HTR-8/SVneo (cell line): Measurements from ENCODE around the gene XPO6.
"Not testable (repeated sequence)": the region's sequence is repeated elsewhere in the genome, so short reads cannot be mapped to it uniquely, and the experiment has no call there.

Source experiments
- DNase-seq: peaks from one replicate; pipeline ENCODE4 v3.0.0; 2011; ENCODE audit warnings: low spot score, mixed read lengths; ENCODE audit not compliant: insufficient read length
- FAIRE-seq: peaks from 2 replicates; lab custom pipeline; 2011; peaks lifted over from hg19 to GRCh38; lab: Jason Lieb, UNC

The XPO6 gene

GRCh38 chr16:28211758-28212531, at the start of gene XPO6:
Gene XPO6, minus strand, starts transcription at chr16:28211965. Its CDS starts 597 bp downstream, at chr16:28211368.
- peak; percentile 77 for DNase-seq
- FAIRE-seq, result no peak

GRCh38 chr16:28260193-28260592, 48.4 kb upstream of the XPO6 start:
- DNase-seq, result no peak

GRCh38 chr16:28259781-28260150, 48.0 kb upstream of the XPO6 start:
- no peak for FAIRE-seq
- DNase-seq, result no peak

More at GRCh38 chr16:28260193-28260592, 48.4 kb upstream of the XPO6 start:
- FAIRE-seq, result peak; percentile 23

- DNase-seq (no peak), FAIRE-seq (no peak)
Measured at GRCh38 chr16:28259091-28259780, 47.5 kb upstream of the XPO6 start.

- no peak for FAIRE-seq
- no peak for DNase-seq
Measured at GRCh38 chr16:28258567-28258966, 46.8 kb upstream of the XPO6 start.

- DNase-seq (no peak), FAIRE-seq (no peak)
Measured at GRCh38 chr16:28257256-28257655, 45.5 kb upstream of the XPO6 start.

- DNase-seq (no peak), FAIRE-seq (no peak)
Measured at GRCh38 chr16:28255838-28256237, 44.1 kb upstream of the XPO6 start.

- FAIRE-seq, result no peak
- DNase-seq, result no peak
Measured at GRCh38 chr16:28254158-28254557, 42.4 kb upstream of the XPO6 start.

GRCh38 chr16:28250999-28251398, 39.2 kb upstream of the XPO6 start:
- FAIRE-seq, result no peak

GRCh38 chr16:28249483-28249882, 37.7 kb upstream of the XPO6 start:
- DNase-seq, FAIRE-seq: not testable (repeated sequence)

More at GRCh38 chr16:28250999-28251398, 39.2 kb upstream of the XPO6 start:
- no peak for DNase-seq

GRCh38 chr16:28241924-28242323, 30.2 kb upstream of the XPO6 start:
- FAIRE-seq, result no peak
- no peak for DNase-seq

GRCh38 chr16:28237754-28238357, 26.1 kb upstream of the XPO6 start:
- no peak for DNase-seq
- FAIRE-seq, result no peak

- FAIRE-seq, result no peak
- no peak for DNase-seq
Measured at GRCh38 chr16:28231763-28232162, 20.0 kb upstream of the XPO6 start.

GRCh38 chr16:28223909-28224308, 12.1 kb upstream of the XPO6 start:
- not testable (repeated sequence) for FAIRE-seq, DNase-seq

- not testable (repeated sequence) for DNase-seq, FAIRE-seq
Measured at GRCh38 chr16:28219777-28220176, 8.0 kb upstream of the XPO6 start.

- FAIRE-seq (no peak), DNase-seq (no peak)
Measured at GRCh38 chr16:28219282-28219681, 7.5 kb upstream of the XPO6 start.

- FAIRE-seq, result no peak
- DNase-seq, result peak; percentile 62
Measured at GRCh38 chr16:28218109-28218508, 6.3 kb upstream of the XPO6 start.

- DNase-seq, result no peak
- no peak for FAIRE-seq
Measured at GRCh38 chr16:28217326-28217725, 5.6 kb upstream of the XPO6 start.

GRCh38 chr16:28213396-28213795, 1.6 kb upstream of the XPO6 start:
- no peak for DNase-seq
- FAIRE-seq, result no peak

GRCh38 chr16:28212532-28212873, 738 bp upstream of the XPO6 start:
- DNase-seq (no peak), FAIRE-seq (no peak)

- DNase-seq (peak; percentile 53), FAIRE-seq (no peak)
Measured at GRCh38 chr16:28210979-28211588, 681 bp downstream of the XPO6 start.
